Prostate gland (tissue), 2 donors: ENCODE data around the gene ZNF106.

Experiments used
- POLR2AphosphoS5 ChIP-seq: sonication (generic); formaldehyde crosslinking; IDR thresholded peaks from one replicate; pipeline ENCODE4 v1.6.1; 2017; ENCODE audit warnings: antibody characterized with exemption
- TF ChIP-seq, protein P1 (sequence below), 4 experiments: fragments of 200-600 bp in 2 of 4; fragments of 450-650 bp in 2 of 4; sonication (generic) in 2 of 4; IDR thresholded peaks; 1 replicate in 3 of 4; 2 replicates in 1 of 4; pipeline ENCODE4 v1.5.1; 2016 to 2019; ENCODE audit warnings: antibody characterized with exemption in 4 of 4, mild to moderate bottlenecking in 2 of 4, moderate library complexity in 2 of 4

DNA sequence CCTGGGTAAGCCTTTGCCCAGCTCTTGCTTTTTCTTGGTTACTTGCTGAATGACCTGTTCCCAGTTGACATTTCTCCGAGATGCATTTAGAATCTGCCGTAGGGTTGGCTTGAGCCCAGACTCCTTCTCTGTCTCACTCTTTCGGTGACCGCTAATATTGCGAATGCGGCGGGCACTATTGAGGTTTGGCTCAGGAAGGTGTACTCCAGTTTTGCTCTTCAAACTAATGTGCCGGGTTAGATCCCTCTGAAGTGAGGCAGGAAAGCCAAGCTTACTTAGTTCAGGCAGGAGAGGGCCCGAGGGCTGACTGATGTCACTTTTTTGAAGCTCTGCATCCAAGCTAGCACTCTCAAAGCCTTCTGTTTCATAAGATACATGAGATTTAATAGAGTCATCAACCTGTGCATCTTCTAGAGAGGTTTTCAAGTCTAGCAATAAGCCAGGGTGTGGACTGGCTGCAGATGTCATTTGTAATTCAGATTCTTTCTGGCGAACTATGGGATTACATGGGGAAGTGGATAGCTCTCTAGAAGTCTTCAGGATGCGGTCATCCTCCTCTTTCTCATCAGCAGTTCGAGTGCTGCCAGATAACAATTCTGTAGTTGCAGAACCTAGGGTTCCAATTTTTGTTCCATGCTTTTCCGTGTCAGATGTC lies 41.0 kb downstream of the ZNF106 start:
- TF ChIP-seq, protein P1, sequence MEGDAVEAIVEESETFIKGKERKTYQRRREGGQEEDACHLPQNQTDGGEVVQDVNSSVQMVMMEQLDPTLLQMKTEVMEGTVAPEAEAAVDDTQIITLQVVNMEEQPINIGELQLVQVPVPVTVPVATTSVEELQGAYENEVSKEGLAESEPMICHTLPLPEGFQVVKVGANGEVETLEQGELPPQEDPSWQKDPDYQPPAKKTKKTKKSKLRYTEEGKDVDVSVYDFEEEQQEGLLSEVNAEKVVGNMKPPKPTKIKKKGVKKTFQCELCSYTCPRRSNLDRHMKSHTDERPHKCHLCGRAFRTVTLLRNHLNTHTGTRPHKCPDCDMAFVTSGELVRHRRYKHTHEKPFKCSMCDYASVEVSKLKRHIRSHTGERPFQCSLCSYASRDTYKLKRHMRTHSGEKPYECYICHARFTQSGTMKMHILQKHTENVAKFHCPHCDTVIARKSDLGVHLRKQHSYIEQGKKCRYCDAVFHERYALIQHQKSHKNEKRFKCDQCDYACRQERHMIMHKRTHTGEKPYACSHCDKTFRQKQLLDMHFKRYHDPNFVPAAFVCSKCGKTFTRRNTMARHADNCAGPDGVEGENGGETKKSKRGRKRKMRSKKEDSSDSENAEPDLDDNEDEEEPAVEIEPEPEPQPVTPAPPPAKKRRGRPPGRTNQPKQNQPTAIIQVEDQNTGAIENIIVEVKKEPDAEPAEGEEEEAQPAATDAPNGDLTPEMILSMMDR (IDR thresholded peaks at IDR 0.05), result no peak
- no peak for TF ChIP-seq POLR2AphosphoS5
